Stimulated activated CD8-positive, alpha-beta memory T cell treated with anti-CD3 and anti-CD28 coated beads, Interleukin-4, amount 100 ng/mL, for 48 hours (primary cell): ENCODE measurements around the gene RNGTT.
"Not testable (repeated sequence)": the region's sequence is repeated elsewhere in the genome, so short reads cannot be mapped to it uniquely, and the experiment has no call there.

Experiments
- DNase-seq: peaks from one replicate; pipeline ENCODE4 v3.0.0-alpha.2; 2020

The RNGTT gene

GRCh38 chr6:88969255-88969654, 5.8 kb upstream of the RNGTT start:
- DNase-seq = not testable (repeated sequence)

DNA sequence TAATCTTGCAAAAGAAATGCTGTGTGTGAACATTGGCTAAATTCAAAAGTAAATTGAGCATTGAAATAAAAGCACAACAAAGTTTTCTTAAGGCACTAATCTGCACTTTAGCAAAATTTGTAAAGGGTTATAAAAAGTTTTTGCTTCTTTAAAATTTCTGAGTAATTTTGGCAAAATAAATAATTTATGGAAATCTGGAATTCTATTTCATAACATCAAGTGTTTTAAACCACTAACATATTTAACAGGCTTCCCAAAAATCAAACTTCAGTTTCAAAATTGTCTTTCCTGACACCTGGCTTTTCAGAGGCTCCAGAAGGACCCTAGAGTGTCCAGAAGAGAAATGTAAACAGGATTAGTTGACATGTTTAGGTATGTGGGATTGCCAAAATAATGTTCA, 4.5 kb upstream of the RNGTT start:
- DNase-seq = no peak

DNA sequence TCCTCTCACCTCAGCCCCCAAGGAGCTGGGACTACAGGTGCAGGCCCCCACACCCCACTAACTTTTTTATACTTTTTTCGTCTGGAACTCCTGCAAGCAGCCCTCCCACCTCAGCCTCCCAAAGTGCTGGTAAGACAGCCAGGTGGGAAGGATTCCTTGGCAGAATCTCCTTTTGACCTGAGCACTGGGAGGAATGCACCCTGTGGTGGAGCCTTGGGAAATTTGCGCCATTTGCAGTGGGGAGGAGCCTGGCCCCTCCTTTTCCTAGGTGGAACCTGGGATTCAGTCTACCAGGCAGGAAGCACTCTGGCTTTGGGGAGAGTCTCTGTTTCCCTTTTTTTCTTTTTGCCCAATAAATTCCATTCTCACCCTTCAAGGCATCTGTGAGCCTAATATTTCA, 2.3 kb upstream of the RNGTT start:
- DNase-seq = no peak

DNA sequence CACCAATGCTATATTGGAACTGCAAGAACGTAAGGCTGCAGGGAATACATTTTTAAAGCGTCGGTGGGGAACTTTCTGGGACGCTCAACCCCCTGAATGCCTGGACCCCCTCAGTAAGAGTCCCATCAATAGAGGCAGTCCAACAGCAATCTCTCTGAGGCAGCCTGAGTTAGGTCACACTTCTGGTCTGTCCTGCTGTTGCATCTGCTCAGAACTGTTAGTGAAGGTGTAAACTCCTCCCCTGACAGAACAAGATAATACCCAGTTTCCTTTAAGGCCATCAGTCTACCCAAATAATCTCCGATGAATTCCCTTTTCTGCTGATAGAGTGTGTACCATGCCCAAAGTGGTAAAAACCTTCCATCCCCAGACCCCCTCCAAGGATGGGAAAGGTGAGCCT, 1.1 kb upstream of the RNGTT start:
- no peak for DNase-seq

DNA sequence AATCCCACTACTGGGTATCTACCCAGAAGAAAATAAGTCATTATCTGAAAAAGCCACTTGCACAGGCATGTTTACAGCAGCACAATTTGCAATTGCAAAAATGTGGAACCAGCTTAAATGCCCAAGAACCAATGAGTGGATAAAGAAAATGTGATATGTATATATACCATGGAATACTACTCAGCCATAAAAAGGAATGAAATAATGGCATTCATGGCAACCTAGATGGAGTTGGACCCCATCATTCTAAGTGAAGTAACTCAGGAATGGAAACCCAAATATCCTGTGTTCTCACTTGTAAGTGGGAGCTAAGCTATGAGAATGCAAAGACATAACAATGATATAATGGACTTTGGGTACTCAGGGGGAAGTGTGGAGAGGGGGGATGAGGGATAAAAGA, 4.6 kb downstream of the RNGTT start:
- no peak for DNase-seq

DNA sequence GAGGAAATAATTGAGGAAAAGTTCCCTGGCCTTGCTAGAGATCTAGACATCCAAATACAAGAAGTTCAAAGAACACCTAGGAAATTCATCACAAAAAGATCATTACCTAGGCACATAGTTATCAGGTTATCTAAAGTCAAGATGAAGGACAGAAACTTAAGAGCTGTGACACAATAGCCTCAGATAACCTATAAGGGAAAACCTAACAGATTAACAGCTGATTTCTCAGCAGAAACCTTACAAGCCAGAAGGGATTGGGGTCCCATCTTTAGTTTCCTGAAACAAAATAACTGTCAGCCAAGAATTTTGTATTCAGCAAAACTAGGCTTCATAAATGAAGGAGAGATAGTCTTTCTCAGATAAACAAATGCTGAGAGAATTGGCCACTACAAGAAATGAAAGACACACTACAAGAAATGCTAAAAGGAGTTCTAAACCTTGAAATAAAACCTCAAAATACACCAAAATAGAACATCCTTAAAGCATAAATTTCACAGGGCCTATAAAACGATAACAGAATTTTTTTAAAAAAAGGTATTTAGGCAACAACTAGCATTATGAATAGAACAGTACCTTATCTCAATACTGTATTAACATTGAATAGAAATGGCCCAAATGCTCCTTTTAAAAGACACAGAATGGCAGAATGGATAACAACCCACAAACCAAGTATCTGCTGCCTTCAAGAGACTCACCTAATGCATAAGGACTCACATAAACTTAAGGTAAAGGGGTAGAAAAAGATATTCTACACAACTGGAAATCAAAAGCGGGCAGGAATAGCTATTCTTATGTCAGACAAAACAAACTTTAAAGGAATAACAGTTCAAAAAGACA, 9.7 kb downstream of the RNGTT start:
- no peak for DNase-seq

DNA sequence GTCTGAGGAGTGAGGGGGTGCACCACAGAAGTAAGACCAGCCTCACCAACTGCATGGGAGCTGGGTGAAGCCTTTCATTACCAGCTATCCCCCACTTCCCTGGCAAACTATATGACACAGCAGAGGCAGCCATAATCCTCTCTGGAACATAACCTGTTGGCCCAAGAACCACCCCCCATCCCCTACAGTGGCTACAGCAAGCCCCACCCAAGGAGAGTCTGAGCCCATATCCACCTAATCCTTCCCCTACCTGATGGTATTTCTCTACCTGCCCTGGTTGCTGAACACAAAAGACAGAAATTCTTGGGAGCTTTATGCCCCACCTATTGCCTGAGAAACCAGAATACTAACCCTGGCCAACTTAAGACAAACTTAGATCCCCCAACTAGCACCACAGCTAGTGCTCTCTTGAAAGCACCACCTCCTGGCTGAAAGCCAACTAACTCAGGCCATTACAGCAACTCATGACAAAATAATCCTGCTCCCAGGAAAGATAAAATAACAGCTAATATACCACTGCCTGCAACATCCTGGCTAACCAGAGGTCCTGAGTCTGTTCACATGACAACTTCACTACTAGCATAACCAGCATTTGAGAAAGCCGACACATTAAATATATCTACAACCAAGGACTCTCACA, 11.2 kb downstream of the RNGTT start:
- DNase-seq = no peak

- DNase-seq = no peak
These were observed 17.9 kb downstream of the RNGTT start for GRCh38 chr6:88945415-88946008.

DNA sequence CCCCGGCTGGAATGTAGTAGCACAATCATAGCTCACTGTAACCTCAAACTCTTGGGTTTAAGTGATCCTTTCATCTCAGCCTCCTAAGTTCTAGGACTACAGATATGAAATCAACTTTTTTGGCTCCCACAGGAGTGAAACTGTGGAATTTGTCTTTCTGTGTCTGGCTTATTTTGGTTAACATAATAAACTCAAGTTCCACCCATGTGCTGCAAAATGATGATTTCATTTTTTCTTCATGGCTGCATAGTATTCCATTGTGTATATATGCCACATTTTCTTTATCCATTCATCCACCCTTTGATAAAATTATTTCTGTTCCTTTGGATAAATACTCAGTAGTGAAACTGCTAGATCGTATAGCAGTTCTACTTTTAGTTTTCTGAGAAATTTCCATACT, 29.9 kb downstream of the RNGTT start:
- DNase-seq = no peak

DNA sequence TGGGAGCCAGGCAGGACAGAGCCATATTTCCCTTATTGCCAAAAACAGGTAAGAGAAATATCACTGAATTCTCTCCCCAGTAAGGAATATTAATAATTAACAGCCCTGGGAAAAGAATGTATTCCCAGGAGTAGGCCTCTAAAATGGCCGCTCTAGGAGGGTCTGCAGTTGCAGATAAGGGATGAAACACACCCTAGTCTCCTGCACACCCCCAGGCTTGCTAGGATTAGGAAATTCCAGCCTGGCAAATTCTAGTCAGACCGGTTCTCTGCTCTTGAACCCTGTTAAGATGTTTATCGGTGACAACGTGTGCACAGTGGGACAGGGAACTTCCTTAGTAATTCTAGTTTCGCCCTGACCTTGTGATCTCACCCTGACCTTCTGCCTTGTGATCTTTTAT, 31.4 kb downstream of the RNGTT start:
- not testable (repeated sequence) for DNase-seq

- no peak for DNase-seq
These were observed 40.5 kb downstream of the RNGTT start for GRCh38 chr6:88922775-88923548.

- DNase-seq = no peak
These were observed 41.7 kb downstream of the RNGTT start for GRCh38 chr6:88921734-88922133.

GRCh38 chr6:88920774-88921733, 42.4 kb downstream of the RNGTT start:
- DNase-seq = no peak

GRCh38 chr6:88920088-88920487, 43.3 kb downstream of the RNGTT start:
- no peak for DNase-seq

DNA sequence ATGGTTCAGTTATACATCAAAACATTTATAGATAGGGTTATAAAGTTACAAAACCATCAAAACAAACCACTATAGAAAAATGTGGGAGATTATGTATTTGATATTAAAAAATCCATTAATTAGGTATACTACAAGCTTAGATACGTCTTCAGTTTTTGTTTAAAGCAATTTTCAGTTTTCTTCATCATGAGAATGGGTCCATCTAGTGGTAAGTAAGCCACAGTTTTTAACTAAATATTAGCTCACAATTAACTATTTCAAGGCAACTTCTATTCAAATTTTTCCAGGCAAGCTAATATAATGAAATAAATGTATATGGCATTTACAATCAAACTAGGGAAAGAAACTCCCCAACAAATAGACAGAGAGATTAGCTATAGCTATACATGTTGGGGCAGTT, 44.4 kb downstream of the RNGTT start:
- no peak for DNase-seq

GRCh38 chr6:88916615-88917208, 46.7 kb downstream of the RNGTT start:
- no peak for DNase-seq

- DNase-seq = no peak
These were observed 48.4 kb downstream of the RNGTT start for GRCh38 chr6:88914895-88915598.

GRCh38 chr6:88914180-88914579, 49.2 kb downstream of the RNGTT start:
- DNase-seq = no peak

GRCh38 chr6:88913471-88913870, 49.9 kb downstream of the RNGTT start:
- no peak for DNase-seq

DNA sequence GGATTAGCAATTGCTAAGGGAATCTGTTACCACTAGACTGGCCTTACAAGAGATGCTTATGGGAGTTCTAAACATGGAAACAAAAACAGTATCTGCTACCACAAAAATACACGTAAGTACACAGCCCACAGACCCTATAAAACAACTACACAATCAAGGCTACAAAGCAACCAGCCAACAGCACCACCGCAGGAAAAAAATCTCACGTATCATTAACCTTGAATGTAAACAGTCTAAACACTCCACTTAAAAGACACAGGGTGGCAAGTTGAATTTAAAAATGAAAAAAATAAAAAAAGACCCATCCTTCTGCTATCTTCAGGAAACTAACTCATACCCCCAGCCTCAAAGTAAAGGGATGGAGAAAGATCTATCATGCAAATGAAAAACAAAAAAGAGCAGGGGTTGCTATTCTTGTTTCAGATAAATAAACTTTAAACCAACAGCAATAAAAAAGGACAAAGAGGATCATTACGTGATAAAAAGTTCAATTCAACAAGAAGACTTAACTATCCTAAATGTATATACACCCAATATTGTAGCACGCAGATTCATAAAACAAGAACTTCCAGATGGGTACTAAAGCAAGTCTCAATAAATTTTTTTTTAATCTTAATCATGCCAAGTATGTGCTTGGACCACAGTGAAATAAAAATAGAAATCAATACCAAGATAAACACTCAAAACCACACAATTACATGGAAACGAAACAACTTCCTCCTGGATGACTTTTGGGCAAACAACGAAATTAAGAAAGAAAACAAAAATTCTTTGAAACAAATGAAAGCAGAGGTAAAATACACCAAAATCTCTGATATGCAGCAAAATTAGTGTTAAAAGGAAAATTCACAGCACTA, 52.3 kb downstream of the RNGTT start:
- DNase-seq = no peak
